H9 (cell line): ENCODE results near the gene GGNBP2. TPM values are rescaled to one million over a fixed set of nuclear protein-coding genes. Genes with fewer than 3 reads are reported as not detected.
A peak's percentile ranks its signal among the peaks of the same experiment; 100 is the strongest.

Source experiments
- DNase-seq: peaks from one replicate; pipeline ENCODE4 v3.0.0-alpha.2; 2017
- H2AFZ ChIP-seq: one replicate; pipeline ENCODE4 v1.6.1; 2013; ENCODE audit warnings: mild to moderate bottlenecking, low read length, control low read depth, moderate library complexity
- H2AK5ac ChIP-seq: 2 replicates; pipeline ENCODE4 v1.6.1; 2013; ENCODE audit warnings: low read length, control low read depth, mixed read lengths; ENCODE audit not compliant: insufficient read length
- H2BK120ac ChIP-seq: one replicate; pipeline ENCODE4 v1.6.1; 2013; ENCODE audit warnings: low read depth, mild to moderate bottlenecking, low read length, control low read depth, inconsistent platforms; ENCODE audit not compliant: poor library complexity, severe bottlenecking
- H2BK12ac ChIP-seq: 2 replicates; pipeline ENCODE4 v1.6.1; 2013; ENCODE audit warnings: low read length, control low read depth, mixed read lengths, low read depth; ENCODE audit not compliant: insufficient read length
- H2BK15ac ChIP-seq: 2 replicates; pipeline ENCODE4 v1.6.1; 2013; ENCODE audit warnings: low read depth, low read length, control low read depth
- H2BK20ac ChIP-seq: one replicate; pipeline ENCODE4 v1.6.1; 2013; ENCODE audit warnings: low read depth, mild to moderate bottlenecking, low read length, control low read depth, inconsistent platforms; ENCODE audit not compliant: poor library complexity, severe bottlenecking
- H2BK5ac ChIP-seq: 2 replicates; pipeline ENCODE4 v1.6.1; 2013; ENCODE audit warnings: low read length, control low read depth, mixed read lengths; ENCODE audit not compliant: insufficient read length
- H3K14ac ChIP-seq: 2 replicates; pipeline ENCODE4 v1.6.1; 2013; ENCODE audit warnings: low read length, control low read depth; ENCODE audit not compliant: insufficient read depth
- H3K18ac ChIP-seq: 2 replicates; pipeline ENCODE4 v1.6.1; 2013; ENCODE audit warnings: low read depth, mild to moderate bottlenecking, mixed read lengths, low read length, control low read depth; ENCODE audit not compliant: insufficient read length
- H3K23ac ChIP-seq: 2 replicates; pipeline ENCODE4 v1.6.1; 2013; ENCODE audit warnings: low read length, control low read depth, mixed read lengths, low read depth; ENCODE audit not compliant: insufficient read length
- H3K23me2 ChIP-seq: 2 replicates; pipeline ENCODE4 v1.6.1; 2013; ENCODE audit warnings: low read depth, mild to moderate bottlenecking, mixed read lengths, low read length, control low read depth; ENCODE audit not compliant: insufficient read length, poor library complexity, severe bottlenecking
- H3K27ac ChIP-seq: 2 replicates; pipeline ENCODE4 v1.5.1; 2013; ENCODE audit warnings: low read length, control low read depth, mixed read lengths, low read depth; ENCODE audit not compliant: insufficient read length
- H3K27me3 ChIP-seq: 2 replicates; pipeline ENCODE4 v1.6.1; 2013; ENCODE audit warnings: low read length, control low read depth, inconsistent platforms; ENCODE audit not compliant: insufficient read depth
- H3K4ac ChIP-seq: 2 replicates; pipeline ENCODE4 v1.6.1; 2013; ENCODE audit warnings: low read depth, mild to moderate bottlenecking, control low read depth, inconsistent platforms, low read length, moderate library complexity
- H3K4me1 ChIP-seq: 2 replicates; pipeline ENCODE4 v1.6.1; 2013; ENCODE audit warnings: low read length, control low read depth, inconsistent platforms; ENCODE audit not compliant: insufficient read depth
- H3K4me2 ChIP-seq: 2 replicates; pipeline ENCODE4 v1.6.1; 2013; ENCODE audit warnings: low read length, control low read depth, mixed read lengths; ENCODE audit not compliant: insufficient read length, insufficient read depth
- H3K56ac ChIP-seq: 2 replicates; pipeline ENCODE4 v1.6.1; 2013; ENCODE audit warnings: low read depth, mild to moderate bottlenecking, mixed read lengths, low read length, control low read depth; ENCODE audit not compliant: insufficient read length
- H3K79me1 ChIP-seq: 2 replicates; pipeline ENCODE4 v1.6.1; 2013; ENCODE audit warnings: low read depth, mild to moderate bottlenecking, moderate library complexity, low read length, control low read depth, inconsistent platforms; ENCODE audit not compliant: insufficient read depth, poor library complexity, severe bottlenecking
- H3K79me2 ChIP-seq: 2 replicates; pipeline ENCODE4 v1.6.1; 2013; ENCODE audit warnings: low read length, control low read depth, inconsistent platforms; ENCODE audit not compliant: insufficient read depth
- H3K9ac ChIP-seq: 2 replicates; pipeline ENCODE4 v1.6.1; 2013; ENCODE audit warnings: low read length, control low read depth, mixed read lengths; ENCODE audit not compliant: insufficient read length; ENCODE audit errors: extremely low read depth
- H3K9me3 ChIP-seq: one replicate; pipeline ENCODE4 v1.6.1; 2013; ENCODE audit warnings: low read depth, low read length, inconsistent platforms; ENCODE audit not compliant: control insufficient read depth
- H3T11ph ChIP-seq: one replicate; pipeline ENCODE4 v1.6.1; 2013; ENCODE audit warnings: mild to moderate bottlenecking, low read length, control low read depth, inconsistent platforms
- H4K20me1 ChIP-seq: one replicate; pipeline ENCODE4 v1.6.1; 2013; ENCODE audit not compliant: control insufficient read depth, insufficient read length, insufficient read depth
- H4K5ac ChIP-seq: 2 replicates; pipeline ENCODE4 v1.6.1; 2013; ENCODE audit warnings: low read depth, mild to moderate bottlenecking, mixed read lengths, low read length, control low read depth; ENCODE audit not compliant: insufficient read length
- H4K8ac ChIP-seq: replicated peaks from 2 replicates; pipeline ENCODE4 v1.6.1; 2013; ENCODE audit warnings: low read length, control low read depth, mixed read lengths, low read depth; ENCODE audit not compliant: insufficient read length
- H4K91ac ChIP-seq: 2 replicates; pipeline ENCODE4 v1.6.1; 2013; ENCODE audit warnings: low read depth, mild to moderate bottlenecking, moderate library complexity, mixed read lengths, low read length, control low read depth; ENCODE audit not compliant: insufficient read length
- H3K27ac Mint-ChIP-seq, 3 experiments: 2 replicates in 2 of 3; 3 replicates in 1 of 3; pipeline ENCODE4 v1.8.0; 2020 to 2021; ENCODE audit warnings: mixed read lengths in 3 of 3, mild to moderate bottlenecking in 1 of 3, moderate library complexity in 1 of 3
- H3K27me3 Mint-ChIP-seq: 2 replicates; pipeline ENCODE4 v1.8.0; 2021; ENCODE audit warnings: low read depth, mild to moderate bottlenecking, moderate library complexity, mixed read lengths
- H3K36me3 Mint-ChIP-seq, 3 experiments: 2 replicates in 2 of 3; 3 replicates in 1 of 3; pipeline ENCODE4 v1.8.0; 2020 to 2021; ENCODE audit warnings: low read depth in 3 of 3, mixed read lengths in 3 of 3; ENCODE audit not compliant: insufficient read depth in 1 of 3
- H3K4me1 Mint-ChIP-seq, 2 experiments: 2 replicates each; pipeline ENCODE4 v1.8.0; 2020; ENCODE audit warnings: mixed read lengths in 2 of 2
- H3K4me3 Mint-ChIP-seq, 2 experiments: 2 replicates in 1 of 2; 3 replicates in 1 of 2; pipeline ENCODE4 v1.8.0; 2020 to 2021; ENCODE audit warnings: mild to moderate bottlenecking in 2 of 2, mixed read lengths in 2 of 2, moderate library complexity in 1 of 2
- H3K9me3 Mint-ChIP-seq, 2 experiments: 2 replicates in 1 of 2; 3 replicates in 1 of 2; pipeline ENCODE4 v1.8.0; 2020; ENCODE audit warnings: mild to moderate bottlenecking in 2 of 2, mixed read lengths in 2 of 2, moderate library complexity in 1 of 2
- CTCF ChIP-seq: fragments of 200-600 bp; sonication (generic); conservative IDR thresholded peaks from 3 replicates; pipeline ENCODE4 v1.8.0; 2021; ENCODE audit warnings: antibody characterized with exemption, mild to moderate bottlenecking
- WGBS: extraction: QIAGEN DNeasy Blood & Tissue Kit; methylation state at CpG from one replicate; pipeline ENCODE4 v1.1.7; 2013; ENCODE audit warnings: missing lambda C conversion rate, low lambda C conversion rate, mixed read lengths; ENCODE audit not compliant: insufficient read length; ENCODE audit errors: extremely low coverage; 5-methylcytosine and 5-hydroxymethylcytosine counted together
- long read RNA-seq: library from polyadenylated mRNA; unstranded; transcript quantifications from one replicate; pipeline ENCODE4 v2.0.0, GENCODE V29; 2020
- total RNA-seq: library from RNA; stranded (reverse); gene quantifications from 2 replicates; pipeline ENCODE4 v1.2.1, GENCODE V29; 2021

Gene GGNBP2
- 52.8 and 55.6 TPM in 2 replicates for total RNA-seq
- long read RNA-seq, transcript GGNBP2-210 (2 exons, 2,315 nt) = major isoform, 10 of 273 reads
- long read RNA-seq, partial matches to known transcripts = 187 of 273 reads
- long read RNA-seq, other reads (novel, unspliced or antisense) = 75 of 273 reads

- peak within 1 kb of the TSS; percentile 91 to 97 (median 97) for H3K27ac Mint-ChIP-seq
- no peaks in the 10 kb centered on the region for H3K9me3 ChIP-seq
- H3K27ac ChIP-seq = peak within 1 kb of the TSS; percentile 3
- no peak within 1 kb of the TSS for H3K56ac ChIP-seq
- no peak for TF ChIP-seq CTCF
- no peaks in the 10 kb centered on the region for H3K9me3 Mint-ChIP-seq
- no peak within 1 kb of the TSS for H3T11ph ChIP-seq
- peaks cover 0 to 7% (median 2%) of the 10 kb centered on the region in 3 experiments; a peak in 6 of 7 replicates for H3K36me3 Mint-ChIP-seq
- no peak within 1 kb of the TSS for H2BK12ac ChIP-seq
- no peak within 1 kb of the TSS for H2BK120ac ChIP-seq
- H3K9ac ChIP-seq = peak within 1 kb of the TSS; percentile 90
- peak within 1 kb of the TSS; percentile 52 for H3K18ac ChIP-seq
- no peak within 1 kb of the TSS for H2AFZ ChIP-seq
- peaks cover 5% of the 10 kb centered on the region for H3K23me2 ChIP-seq
- H2AK5ac ChIP-seq = no peak within 1 kb of the TSS
- H3K27me3 ChIP-seq = no peaks in the 10 kb centered on the region
- no peaks in the 10 kb centered on the region for H3K4me1 ChIP-seq
- no peak within 1 kb of the TSS for H2BK20ac ChIP-seq
- no peak within 1 kb of the TSS for H2BK5ac ChIP-seq
- H4K91ac ChIP-seq = no peak within 1 kb of the TSS
- no peak within 1 kb of the TSS for H4K5ac ChIP-seq
- H3K79me2 ChIP-seq = peaks cover 13% of the 10 kb centered on the region; the same call in 1 of the 2 replicates
- DNase-seq = peak; percentile 96
- peak within 1 kb of the TSS; percentile 84 for H3K4me2 ChIP-seq
- WGBS = no CpG with 5 or more reads among the region's 71 CpGs
- no peaks in the 10 kb centered on the region for H3K27me3 Mint-ChIP-seq
- H3K14ac ChIP-seq = peak within 1 kb of the TSS; percentile 93
- no peak within 1 kb of the TSS for H3K4ac ChIP-seq
- H3K23ac ChIP-seq = no peak within 1 kb of the TSS
- H2BK15ac ChIP-seq = no peak within 1 kb of the TSS
- H3K4me1 Mint-ChIP-seq = peaks cover 15 to 18% of the 10 kb centered on the region in 2 experiments
- H3K4me3 Mint-ChIP-seq = peak within 1 kb of the TSS; percentile 87 to 97
- H4K20me1 ChIP-seq = no peaks in the 10 kb centered on the region
- H3K79me1 ChIP-seq = no peaks in the 10 kb centered on the region
- no peak within 1 kb of the TSS for H4K8ac ChIP-seq
Measured at GRCh38 chr17:36544307-36545076, at the start of gene GGNBP2. GGNBP2 (plus strand) TSS chr17:36544919; CDS start chr17:36545725, 806 bp downstream.
